Activated T-helper 1 cell treated with anti-CD3 and anti-CD28 coated beads, Interleukin-12 subunit alpha, Interleukin-12 subunit beta, Interleukin-2, Interleukin-4 antibody, amounts not matched to agents 30 ng/mL and 10 ng/mL and 1 ng/mL, durations not matched to agents 14 hours and 24 hours and 36 hours (primary cell): ENCODE data around the gene RASAL2. TPM values are rescaled to one million over a fixed set of nuclear protein-coding genes. Genes with fewer than 3 reads are reported as not detected.
A peak's percentile ranks its signal among the peaks of the same experiment; 100 is the strongest.
"Not testable (repeated sequence)": the region's sequence is repeated elsewhere in the genome, so short reads cannot be mapped to it uniquely, and the experiment has no call there.

Experiments
- DNase-seq: peaks from one replicate; pipeline ENCODE4 v3.0.0; 2021; ENCODE audit warnings: low spot score
- H3K27ac Mint-ChIP-seq: one replicate; pipeline ENCODE4 v1.8.0; 2021; ENCODE audit warnings: mild to moderate bottlenecking, mixed read lengths
- H3K27me3 Mint-ChIP-seq: one replicate; pipeline ENCODE4 v1.8.0; 2022; ENCODE audit warnings: mild to moderate bottlenecking, moderate library complexity, mixed read lengths; ENCODE audit not compliant: insufficient read depth
- H3K36me3 Mint-ChIP-seq: one replicate; pipeline ENCODE4 v1.8.0; 2021; ENCODE audit warnings: low read depth, mixed read lengths
- H3K4me1 Mint-ChIP-seq: one replicate; pipeline ENCODE4 v1.8.0; 2021; ENCODE audit warnings: low read depth, mixed read lengths
- H3K4me3 Mint-ChIP-seq: one replicate; pipeline ENCODE4 v1.8.0; 2021; ENCODE audit warnings: mild to moderate bottlenecking, moderate library complexity, mixed read lengths
- H3K9me3 Mint-ChIP-seq: one replicate; pipeline ENCODE4 v1.8.0; 2021; ENCODE audit warnings: mixed read lengths
- intact Hi-C: fragments of 100-400 bp; cut with micrococcal nuclease; formaldehyde crosslinking; loops from one replicate; pipeline ENCODE4 v1.15.1; 2024
- total RNA-seq: library from RNA; stranded (reverse); gene quantifications from 2 replicates; pipeline ENCODE4 v1.2.3, GENCODE V29; 2022

Gene RASAL2
- total RNA-seq, 1 donor from 2014 or later, result not detected

DNA sequence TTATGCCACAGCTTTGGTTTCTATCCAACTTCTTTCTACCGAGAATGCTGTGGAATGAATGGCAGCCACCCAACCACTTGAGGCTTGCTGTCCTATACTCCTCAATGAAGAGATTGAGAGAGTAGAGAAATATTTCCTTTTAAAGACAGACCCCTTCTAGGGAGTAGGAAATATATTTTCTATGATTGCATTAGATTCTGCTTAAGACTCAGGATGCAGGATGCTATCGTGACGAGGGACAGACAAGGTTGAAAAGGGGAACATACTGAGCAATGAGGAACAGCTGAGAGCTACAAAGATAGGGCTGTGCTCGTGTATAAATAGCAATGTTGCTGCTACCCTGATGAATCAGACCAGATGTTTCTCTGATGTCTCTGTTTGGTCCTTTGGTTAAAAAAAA, 7.1 kb upstream of the RASAL2 start:
- Mint-ChIP-seq H3K9me3 (peaks cover 3% of the 10 kb centered on the region), H3K27me3 (peaks cover 3% of the 10 kb centered on the region), H3K4me3 (no peak overlapping the region), H3K27ac (no peak overlapping the region), H3K4me1 (no peaks in the 10 kb centered on the region), H3K36me3 (no peaks in the 10 kb centered on the region)
- no peak for DNase-seq
- intact Hi-C loops, result no loop called here

DNA sequence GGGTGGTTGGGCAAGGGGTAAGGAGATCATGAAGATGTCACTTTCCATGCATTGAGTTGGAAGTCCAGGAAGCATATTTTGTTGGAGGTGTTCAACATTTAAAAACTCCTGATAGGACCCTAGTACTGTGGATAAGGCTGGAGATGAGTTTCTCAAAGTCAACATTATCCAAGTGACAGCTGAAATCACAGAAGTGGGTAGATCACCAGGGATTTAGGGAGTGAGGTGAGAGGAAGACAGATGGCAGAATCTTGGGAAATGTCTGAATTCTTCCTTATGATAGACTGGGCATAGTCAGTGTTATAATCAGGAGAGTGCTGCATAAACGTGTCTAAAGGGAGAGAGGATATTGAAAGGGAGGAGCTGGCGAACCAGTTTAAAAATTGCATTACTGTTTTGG, 5.3 kb upstream of the RASAL2 start:
- Mint-ChIP-seq H3K27me3 (peaks cover 18% of the 10 kb centered on the region), H3K36me3 (no peaks in the 10 kb centered on the region), H3K4me3 (no peak overlapping the region), H3K4me1 (peaks cover 10% of the 10 kb centered on the region), H3K27ac (no peak overlapping the region), H3K9me3 (peaks cover 8% of the 10 kb centered on the region)
- no peak for DNase-seq
- intact Hi-C loops, result no loop called here

DNA sequence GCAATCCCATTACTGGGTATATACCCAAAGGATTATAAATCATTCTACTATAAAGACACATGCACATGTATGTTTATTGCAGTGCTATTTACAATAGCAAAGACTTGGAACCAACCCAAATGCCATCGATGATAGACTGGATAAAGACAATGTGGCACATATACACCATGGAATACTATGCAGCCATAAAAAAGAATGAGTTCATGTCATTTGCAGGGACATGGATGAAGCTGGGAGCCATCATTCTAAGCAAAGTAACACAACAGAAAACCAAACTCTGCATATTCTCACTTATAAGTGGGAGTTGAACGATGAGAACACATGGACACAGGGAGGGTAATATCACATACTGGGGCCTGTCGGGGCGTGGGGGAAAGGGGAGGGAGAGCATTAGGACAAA, 2.5 kb upstream of the RASAL2 start:
- H3K4me3 Mint-ChIP-seq, H3K4me1 Mint-ChIP-seq, H3K27ac Mint-ChIP-seq, H3K36me3 Mint-ChIP-seq, DNase-seq, intact Hi-C loops: not testable (repeated sequence)
- Mint-ChIP-seq H3K9me3 (peaks cover 11% of the 10 kb centered on the region), H3K27me3 (peaks cover 35% of the 10 kb centered on the region)

- H3K36me3 Mint-ChIP-seq, result no peaks in the 10 kb centered on the region
- H3K4me3 Mint-ChIP-seq, result no peak overlapping the region
- H3K27me3 Mint-ChIP-seq, result peaks cover 38% of the 10 kb centered on the region
- intact Hi-C loops, result no loop called here
- no peak overlapping the region for H3K27ac Mint-ChIP-seq
- H3K4me1 Mint-ChIP-seq, result peaks cover 10% of the 10 kb centered on the region
- H3K9me3 Mint-ChIP-seq, result peaks cover 11% of the 10 kb centered on the region
- no peak for DNase-seq
Measured at GRCh38 chr1:178091986-178092745, 1.7 kb upstream of the RASAL2 start.

DNA sequence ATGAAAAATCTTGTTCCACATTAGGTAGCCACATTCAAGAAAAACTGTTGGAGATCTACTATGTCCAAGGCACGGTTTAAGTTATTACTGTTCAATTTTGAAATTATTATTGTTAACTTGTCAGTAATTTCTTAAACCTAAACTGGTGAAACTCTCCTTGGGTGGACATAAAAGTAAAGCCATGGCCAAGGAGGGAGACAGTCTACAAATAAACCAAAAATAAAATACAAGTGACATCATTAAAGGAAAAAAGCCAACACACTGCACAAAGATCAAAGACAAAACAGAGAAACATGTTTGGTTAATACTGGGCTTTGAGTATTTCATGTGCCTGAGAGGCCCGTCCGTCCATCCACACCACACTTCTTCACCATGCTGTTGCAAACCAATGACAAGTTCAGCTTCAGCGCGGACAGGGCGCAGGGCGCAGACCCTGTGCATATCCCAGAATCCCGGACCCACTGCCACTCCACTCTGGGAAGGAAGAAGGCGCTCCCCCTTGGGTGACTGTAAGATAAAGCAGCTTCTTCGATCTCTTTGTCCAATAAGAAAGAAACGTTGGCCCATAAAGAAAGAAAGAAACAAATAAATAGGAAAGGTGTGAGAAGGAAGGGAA, 918 bp upstream of the RASAL2 start:
- peak overlapping the region; percentile 61 for H3K4me3 Mint-ChIP-seq
- H3K27me3 Mint-ChIP-seq, result peaks cover 38% of the 10 kb centered on the region
- H3K9me3 Mint-ChIP-seq, result peaks cover 11% of the 10 kb centered on the region

DNA sequence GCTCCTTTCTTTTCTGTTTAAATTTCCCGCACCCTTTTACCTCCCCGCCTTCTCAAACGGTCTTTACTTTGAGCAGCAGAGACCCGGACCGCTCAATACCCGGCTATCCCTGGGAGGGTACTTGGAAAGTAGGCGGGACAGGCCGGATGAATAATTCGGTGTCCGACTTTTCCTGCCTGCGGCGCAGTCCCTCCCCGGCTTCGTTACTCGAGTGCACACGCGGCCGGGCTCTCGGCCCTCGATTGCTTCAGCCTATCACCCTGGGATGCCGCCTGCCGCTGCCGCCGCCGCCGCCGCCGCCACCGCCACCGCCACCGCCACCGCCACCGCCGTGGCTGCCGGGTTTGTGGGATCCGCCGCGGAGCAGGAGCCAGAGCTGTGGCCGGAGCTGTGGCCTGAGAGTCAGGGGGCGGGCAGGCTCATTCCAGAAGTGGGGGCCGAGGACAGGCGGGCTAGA, 382 bp upstream of the RASAL2 start:
- Mint-ChIP-seq H3K27me3 (peaks cover 38% of the 10 kb centered on the region), H3K9me3 (peaks cover 11% of the 10 kb centered on the region), H3K4me1 (peaks cover 10% of the 10 kb centered on the region), H3K36me3 (no peaks in the 10 kb centered on the region), H3K27ac (no peak overlapping the region), H3K4me3 (peak overlapping the region; percentile 61)
- intact Hi-C loops, result no loop called here
- DNase-seq, result peak; percentile 2

More for the DNA sequence above, 918 bp upstream of the RASAL2 start:
- H3K27ac Mint-ChIP-seq, result no peak overlapping the region
- no peak for DNase-seq
- H3K36me3 Mint-ChIP-seq, result no peaks in the 10 kb centered on the region
- intact Hi-C loops, result no loop called here
- H3K4me1 Mint-ChIP-seq, result peaks cover 10% of the 10 kb centered on the region

GRCh38 chr1:178094739-178095645, 1.1 kb downstream of the RASAL2 start:
- peaks cover 10% of the 10 kb centered on the region for H3K4me1 Mint-ChIP-seq
- intact Hi-C loops, result no loop called here
- peaks cover 38% of the 10 kb centered on the region for H3K27me3 Mint-ChIP-seq
- H3K36me3 Mint-ChIP-seq, result no peaks in the 10 kb centered on the region
- peaks cover 11% of the 10 kb centered on the region for H3K9me3 Mint-ChIP-seq
- no peak for DNase-seq
- no peak overlapping the region for H3K27ac Mint-ChIP-seq
- no peak overlapping the region for H3K4me3 Mint-ChIP-seq

DNA sequence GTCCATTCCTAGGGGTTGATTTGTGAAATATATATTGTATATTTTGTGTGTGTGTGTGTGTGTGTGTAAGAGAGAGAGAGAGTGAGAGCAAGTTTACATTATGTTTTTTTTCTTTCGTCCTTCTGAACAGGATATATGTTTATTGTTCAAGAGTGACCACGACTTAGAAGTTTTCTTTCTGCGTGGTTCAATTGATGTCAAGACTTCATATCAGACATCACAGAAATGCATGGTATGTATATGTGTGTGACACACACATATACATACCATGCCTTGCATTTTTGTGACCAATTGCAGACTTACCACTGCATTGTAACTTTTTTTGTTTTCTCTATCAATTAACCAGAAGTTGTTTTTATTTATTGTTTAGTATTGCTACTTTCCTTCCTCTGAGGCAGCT, 2.5 kb downstream of the RASAL2 start:
- Mint-ChIP-seq H3K27ac (no peak overlapping the region), H3K4me1 (peaks cover 10% of the 10 kb centered on the region), H3K27me3 (peaks cover 37% of the 10 kb centered on the region), H3K4me3 (no peak overlapping the region), H3K9me3 (peaks cover 10% of the 10 kb centered on the region), H3K36me3 (no peaks in the 10 kb centered on the region)
- intact Hi-C loops, result no loop called here
- no peak for DNase-seq

GRCh38 chr1:178098262-178098661, 4.4 kb downstream of the RASAL2 start:
- Mint-ChIP-seq H3K4me3 (no peak overlapping the region), H3K27me3 (peaks cover 22% of the 10 kb centered on the region), H3K27ac (no peak overlapping the region), H3K36me3 (no peaks in the 10 kb centered on the region), H3K4me1 (peaks cover 3% of the 10 kb centered on the region), H3K9me3 (peaks cover 5% of the 10 kb centered on the region)
- intact Hi-C loops, result no loop called here
- DNase-seq, result no peak

GRCh38 chr1:178101266-178101630, 7.3 kb downstream of the RASAL2 start:
- Mint-ChIP-seq H3K27me3 (peaks cover 4% of the 10 kb centered on the region), H3K36me3 (no peaks in the 10 kb centered on the region), H3K4me3 (no peak overlapping the region), H3K27ac (no peak overlapping the region), H3K4me1 (no peaks in the 10 kb centered on the region), H3K9me3 (no peaks in the 10 kb centered on the region)
- DNase-seq, result no peak
- intact Hi-C loops, result no loop called here

DNA sequence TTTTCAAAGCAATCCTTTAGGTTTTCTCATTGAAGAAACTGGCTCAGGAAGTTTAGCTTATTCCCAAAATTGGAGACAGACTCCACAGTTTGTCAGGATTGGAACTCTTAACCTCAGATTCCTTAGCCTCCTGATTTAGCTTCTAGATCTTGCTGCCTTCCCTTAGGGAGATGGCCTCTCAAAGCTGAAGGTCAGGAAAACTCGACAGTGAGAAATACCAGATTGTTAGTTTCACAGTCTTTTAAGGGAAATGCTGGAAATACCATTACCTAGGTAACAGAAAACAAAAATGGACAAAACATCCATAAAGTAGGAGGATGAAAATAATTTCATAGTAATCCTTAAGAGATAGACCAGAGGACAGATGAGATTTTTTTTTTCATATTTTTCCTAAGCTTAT, 7.8 kb downstream of the RASAL2 start:
- Mint-ChIP-seq H3K27me3 (peaks cover 2% of the 10 kb centered on the region), H3K4me1 (no peaks in the 10 kb centered on the region), H3K27ac (no peak overlapping the region), H3K36me3 (no peaks in the 10 kb centered on the region), H3K4me3 (no peak overlapping the region), H3K9me3 (no peaks in the 10 kb centered on the region)
- intact Hi-C loops, result no loop called here
- DNase-seq, result no peak

- DNase-seq, result no peak
- Mint-ChIP-seq H3K27me3 (no peaks in the 10 kb centered on the region), H3K4me3 (no peak overlapping the region), H3K4me1 (no peaks in the 10 kb centered on the region), H3K36me3 (no peaks in the 10 kb centered on the region), H3K27ac (no peak overlapping the region), H3K9me3 (no peaks in the 10 kb centered on the region)
- intact Hi-C loops, result no loop called here
Measured at GRCh38 chr1:178102218-178102617, 8.3 kb downstream of the RASAL2 start.

DNA sequence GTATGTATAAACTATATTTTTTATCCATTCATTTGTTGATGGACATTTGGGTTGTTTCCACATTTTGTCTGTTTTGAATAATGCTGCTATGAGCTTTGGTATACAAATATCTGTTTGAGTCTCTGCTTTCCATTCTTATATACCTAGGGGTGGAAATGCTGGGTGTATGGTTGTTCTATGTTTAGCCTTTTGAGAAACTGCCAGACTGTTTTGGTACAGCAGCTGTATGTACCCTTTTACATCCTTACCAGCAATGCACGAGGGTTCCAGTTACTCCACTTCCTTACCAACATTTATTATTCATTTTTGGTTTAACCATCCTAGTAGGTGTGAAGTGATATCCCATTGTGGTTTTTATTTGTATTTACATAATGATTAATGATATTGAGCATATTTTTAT, 13.9 kb downstream of the RASAL2 start:
- Mint-ChIP-seq H3K4me3 (no peak overlapping the region), H3K27me3 (no peaks in the 10 kb centered on the region), H3K9me3 (no peaks in the 10 kb centered on the region), H3K36me3 (no peaks in the 10 kb centered on the region), H3K4me1 (no peaks in the 10 kb centered on the region), H3K27ac (no peak overlapping the region)
- intact Hi-C loops, result no loop called here
- DNase-seq, result no peak
